K562 (cell line): ENCODE data around the gene LIPJ. TPM values are rescaled to one million over a fixed set of nuclear protein-coding genes. Genes with fewer than 3 reads are reported as not detected.

Source experiments
- ATAC-seq: fragments of 200-7000 bp; cut with Tn5 transposase; 3 replicates; pipeline ENCODE4 v1.9.1; 2020; ENCODE audit warnings: moderate library complexity
- BruUV-seq: library from RNA; stranded (reverse); fragments of 400-500 nt; replicated peaks from 2 replicates; lab custom pipeline; 2021; lab: Mats Ljungman, UMichigan
- CTCF ChIA-PET: fragments of 300-600 bp; formaldehyde crosslinking; extraction: SDS; loops from one replicate; lab custom pipeline; 2021; ENCODE audit warnings: low intra/inter-chr PET ratio; lab: Yijun Ruan, JAX
- POLR2A ChIA-PET: fragments of 300-600, 350-650 bp; sonication (Branson Sonifier 250); formaldehyde crosslinking; extraction: SDS; loops from one replicate; lab custom pipeline; 2021; ENCODE audit warnings: antibody characterized with exemption, inconsistent platforms; lab: Yijun Ruan, JAX
- DNase-seq, 4 experiments: peaks; one replicate each; pipeline versions ENCODE4 v3.0.0 to v3.0.0-alpha.2; 2011 to 2018; ENCODE audit warnings: low spot score in 3 of 4, mixed read lengths in 3 of 4; ENCODE audit errors: extremely low read depth in 1 of 4
- FAIRE-seq: peaks from 2 replicates; lab custom pipeline; 2011; peaks lifted over from hg19 to GRCh38; lab: Jason Lieb, UNC
- H2AFZ ChIP-seq: 2 replicates; pipeline ENCODE4 v1.6.0; 2011; ENCODE audit warnings: low read depth, low read length, control low read depth, inconsistent platforms
- H3K27ac ChIP-seq: fragments of 200-600 bp; 3 replicates; pipeline ENCODE4 v1.8.0; 2011; ENCODE audit warnings: low read depth, mild to moderate bottlenecking, control low read depth, inconsistent platforms, low read length, moderate library complexity, mixed read lengths; ENCODE audit errors: extremely low read depth
- H3K27me3 ChIP-seq, 2 experiments: fragments of 300-600 bp in 1 of 2; 2 replicates in 1 of 2; 3 replicates in 1 of 2; pipeline versions ENCODE4 v1.6.0 to v1.8.0; 2011; ENCODE audit warnings: inconsistent platforms in 2 of 2, low read length in 2 of 2, mild to moderate bottlenecking in 1 of 2, mixed read lengths in 1 of 2, moderate library complexity in 1 of 2; ENCODE audit not compliant: control insufficient read depth in 2 of 2, insufficient read depth in 2 of 2
- H3K36me3 ChIP-seq: fragments of 300-600 bp; 3 replicates; pipeline ENCODE4 v1.8.0; 2011; ENCODE audit warnings: mild to moderate bottlenecking, low read length, inconsistent platforms; ENCODE audit not compliant: control insufficient read depth, insufficient read depth
- H3K4me1 ChIP-seq, 2 experiments: fragments of 200-600 bp in 1 of 2; replicated peaks in 1 of 2; 2 replicates in 1 of 2; 3 replicates in 1 of 2; pipeline versions ENCODE4 v1.5.1 to v1.8.0; 2011; ENCODE audit warnings: inconsistent platforms in 2 of 2, low read length in 2 of 2, mild to moderate bottlenecking in 1 of 2, mixed read lengths in 1 of 2, moderate library complexity in 1 of 2; ENCODE audit not compliant: control insufficient read depth in 2 of 2, insufficient read depth in 2 of 2
- H3K4me2 ChIP-seq: 2 replicates; pipeline ENCODE4 v1.6.1; 2011; ENCODE audit warnings: low read length, control low read depth, inconsistent platforms, mixed read lengths; ENCODE audit not compliant: insufficient read depth
- H3K4me3 ChIP-seq: fragments of 200-600 bp; sonication (generic), shearing (Covaris generic); 2 replicates; pipeline ENCODE4 v1.5.1; 2016; ENCODE audit warnings: control low read depth, inconsistent platforms
- H3K79me2 ChIP-seq: fragments of 200-600 bp; 3 replicates; pipeline ENCODE4 v1.8.0; 2011; ENCODE audit warnings: low read length, inconsistent platforms; ENCODE audit not compliant: control insufficient read depth, insufficient read depth
- H3K9ac ChIP-seq, 2 experiments: 2 replicates each; pipeline versions ENCODE4 v1.6.0 to v1.6.1; 2011; ENCODE audit warnings: low read depth in 2 of 2, low read length in 2 of 2, control low read depth in 1 of 2, inconsistent platforms in 1 of 2, mild to moderate bottlenecking in 1 of 2, mixed read lengths in 1 of 2; ENCODE audit not compliant: insufficient read depth in 1 of 2
- H3K9me1 ChIP-seq: one replicate; pipeline ENCODE4 v1.6.0; 2011; ENCODE audit warnings: inconsistent platforms, mild to moderate bottlenecking, low read length, moderate library complexity; ENCODE audit not compliant: control insufficient read depth, insufficient read depth
- H3K9me3 ChIP-seq: replicated peaks from 2 replicates; pipeline ENCODE4 v1.5.1; 2011; ENCODE audit warnings: low read depth, low read length, inconsistent platforms; ENCODE audit not compliant: control insufficient read depth, insufficient read depth
- H4K20me1 ChIP-seq: replicated peaks from 2 replicates; pipeline ENCODE4 v1.6.1; 2011; ENCODE audit warnings: low read length, inconsistent platforms, mixed read lengths; ENCODE audit not compliant: control insufficient read depth, insufficient read depth
- CBFA2T3 ChIP-seq: fragments of 450-650 bp; IDR thresholded peaks from 2 replicates; pipeline ENCODE4 v1.6.1; 2017
- CBX8 ChIP-seq: fragments of 200-600 bp; sonication (generic); IDR thresholded peaks from 2 replicates; pipeline ENCODE4 v1.6.1; 2012; ENCODE audit warnings: borderline replicate concordance, mixed run types, low read depth, mild to moderate bottlenecking, moderate library complexity, mixed read lengths, low read length, control low read depth, inconsistent platforms; ENCODE audit not compliant: poor library complexity, severe bottlenecking; ENCODE audit errors: extremely low read depth
- ETS2 ChIP-seq: IDR thresholded peaks from 2 replicates; pipeline ENCODE4 v1.6.1; 2016; ENCODE audit warnings: borderline replicate concordance, missing genetic modification characterization, mild to moderate bottlenecking, moderate library complexity, missing compliant biosample characterization; ENCODE audit not compliant: poor library complexity, severe bottlenecking
- FOXA3 ChIP-seq, 2 experiments: fragments of 450-650 bp in 1 of 2; sonication (generic) in 1 of 2; formaldehyde crosslinking; IDR thresholded peaks in 1 of 2; conservative IDR thresholded peaks in 1 of 2; 2 replicates each; pipeline versions ENCODE4 v1.4.0 to v1.8.0; 2020 to 2022; ENCODE audit warnings: mild to moderate bottlenecking in 2 of 2, missing genetic modification reagents in 1 of 2
- HIVEP1 ChIP-seq: fragments of 250-450 bp; sonication (Bioruptor Pico); IDR thresholded peaks from 2 replicates; pipeline ENCODE4 v1.4.0; 2020; ENCODE audit warnings: mild to moderate bottlenecking
- NFE2L1 ChIP-seq: fragments of 450-650 bp; IDR thresholded peaks from 2 replicates; pipeline ENCODE4 v1.6.1; 2016; ENCODE audit warnings: missing genetic modification characterization, low read depth, mild to moderate bottlenecking, missing compliant biosample characterization, moderate library complexity, borderline replicate concordance
- POLR2B ChIP-seq: fragments of 450-650 bp; IDR thresholded peaks from 2 replicates; pipeline ENCODE4 v1.6.1; 2018; ENCODE audit warnings: low read depth; ENCODE audit not compliant: partially characterized antibody
- RAD21 ChIP-seq, 2 experiments: fragments of 250-450 bp in 1 of 2; fragments of 450-650 bp in 1 of 2; sonication (Bioruptor Pico) in 1 of 2; formaldehyde crosslinking in 1 of 2; IDR thresholded peaks in 1 of 2; conservative IDR thresholded peaks in 1 of 2; 2 replicates each; pipeline versions ENCODE4 v1.4.0 to v1.8.0; 2020 to 2022; ENCODE audit warnings: mild to moderate bottlenecking in 2 of 2, moderate library complexity in 1 of 2
- XRCC5 ChIP-seq: fragments of 200-400 bp; formaldehyde crosslinking; IDR thresholded peaks from 2 replicates; pipeline ENCODE4 v1.6.1; 2017; ENCODE audit warnings: low read depth, mild to moderate bottlenecking, low read length
- YY1 ChIP-seq, 3 experiments: IDR thresholded peaks; 2 replicates each; pipeline ENCODE4 v1.6.1; 2011; ENCODE audit warnings: low read length in 2 of 3, mild to moderate bottlenecking in 2 of 3, moderate library complexity in 2 of 3, borderline replicate concordance in 1 of 3, control low read depth in 1 of 3, low read depth in 1 of 3; ENCODE audit not compliant: insufficient read depth in 3 of 3, insufficient replicate concordance in 2 of 3, control insufficient read depth in 1 of 3, insufficient read length in 1 of 3; ENCODE audit errors: extremely low read depth in 1 of 3
- ZNF778 ChIP-seq: fragments of 450-650 bp; formaldehyde crosslinking; IDR thresholded peaks from 2 replicates; pipeline ENCODE4 v1.4.0; 2020; ENCODE audit warnings: mild to moderate bottlenecking, moderate library complexity
- WGBS: fragments of 100-300 bp; shearing (Covaris generic); methylation state at CpG from one replicate; pipeline ENCODE4 v1.1.6; 2016; ENCODE audit warnings: low coverage, mixed read lengths; ENCODE audit not compliant: insufficient coverage; ENCODE audit errors: missing lambda C conversion rate; 5-methylcytosine and 5-hydroxymethylcytosine counted together
- in situ Hi-C: fragments of 300-500 bp; cut with MboI; formaldehyde crosslinking; loops from 4 replicates; pipeline ENCODE4 v1.15.0; 2018; ENCODE audit warnings: inconsistent platforms, mixed read lengths
- intact Hi-C: fragments of 100-400 bp; cut with micrococcal nuclease; formaldehyde crosslinking; loops from 2 replicates; pipeline ENCODE4 v1.14.2; 2022
- polyA plus RNA-seq, 8 experiments: library from polyadenylated mRNA; depleted of rRNA in 4 of 8; stranded (reverse) in 5 of 8; unstranded in 3 of 8; fragments of >200 nt; fragmentation: Nextera tagmentation in 2 of 8; fragmentation: Illumina TruSeq in 1 of 8; extraction: Ambion mirVana in 2 of 8; extraction: Trizol in 1 of 8; gene quantifications; 2 replicates each; pipeline versions ENCODE4 v1.2.1 to v1.2.3, GENCODE V29; 2011 to 2014; ENCODE audit warnings: inconsistent platforms in 1 of 8, missing spikeins in 1 of 8
- total RNA-seq, 7 experiments: library from RNA; depleted of rRNA in 6 of 7; stranded (reverse); fragments of >200 nt in 6 of 7; fragmentation: Illumina TruSeq in 2 of 7; extraction: Trizol in 2 of 7; gene quantifications; 2 replicates each; pipeline versions ENCODE4 v1.2.1 to v1.2.3, GENCODE V29; 2011 to 2021; ENCODE audit warnings: low replicate concordance in 1 of 7
- TF ChIP-seq, protein P1 (sequence below), 2 experiments: fragments of 250-450 bp in 1 of 2; fragments of 450-650 bp in 1 of 2; sonication (Bioruptor Pico) in 1 of 2; IDR thresholded peaks; 2 replicates each; pipeline versions ENCODE4 v1.6.1 to v1.8.0; 2016 to 2021; ENCODE audit warnings: mild to moderate bottlenecking in 2 of 2, moderate library complexity in 2 of 2, missing compliant biosample characterization in 1 of 2, missing genetic modification characterization in 1 of 2

The LIPJ gene
- total and polyA plus RNA-seq, 9 of the 15 experiments (the other 6 are each of a cell fraction or from before 2014, with no cell fraction given), result not detected

DNA sequence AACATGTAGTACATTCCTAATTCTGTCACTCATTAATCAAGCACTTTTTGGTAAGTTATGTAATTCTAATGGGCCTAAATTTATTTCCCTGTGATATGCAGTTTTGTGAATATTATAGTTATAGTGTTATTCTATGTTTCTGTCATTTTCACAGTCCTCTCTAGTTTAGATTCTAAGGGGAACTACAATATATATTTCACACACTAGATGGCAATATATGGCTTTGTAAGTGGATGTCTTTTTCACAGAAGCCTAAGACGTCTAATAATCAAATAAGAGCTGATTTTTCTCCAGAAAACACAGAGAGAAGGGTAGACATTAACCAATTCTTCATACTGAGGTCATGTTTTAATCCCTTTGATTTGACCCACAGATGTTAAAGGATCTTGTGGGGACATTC lies 21.5 kb upstream of the LIPJ start:
- intact Hi-C loops (no loop called here), in situ Hi-C loops (no loop called here)
- Histone ChIP-seq H3K79me2 (no peaks in the 10 kb centered on the region), H3K9me3 (no peaks in the 10 kb centered on the region), H3K4me1 (no peaks in the 10 kb centered on the region), H3K9ac (no peak overlapping the region), H3K36me3 (no peaks in the 10 kb centered on the region), H3K9me1 (no peaks in the 10 kb centered on the region), H3K27ac (no peak overlapping the region), H3K4me3 (no peak overlapping the region), H4K20me1 (no peaks in the 10 kb centered on the region), H2AFZ (no peak overlapping the region), H3K4me2 (no peak overlapping the region), H3K27me3 (no peaks in the 10 kb centered on the region)
- BruUV-seq, result no TSS peak
- TF ChIP-seq RAD21 (CRISPR knock-in tag; conservative IDR thresholded peaks at IDR 0.05 in 1 of 2, IDR thresholded peaks at IDR 0.05 in 1 of 2) (peak; percentile 23 to 47; a peak in 3 of 4 replicates), YY1 (IDR thresholded peaks at IDR 0.05; ENCODE audit: borderline replicate concordance in 1 of 3, control insufficient read depth in 1 of 3, extremely low read depth in 1 of 3, insufficient read depth in 3 of 3, insufficient read length in 1 of 3, insufficient replicate concordance in 2 of 3, low read depth in 1 of 3, low read length in 2 of 3) (no peak)
- no peak for ATAC-seq
- FAIRE-seq, result no peak
- CTCF ChIA-PET, result no interaction called here
- no peak for DNase-seq
- POLR2A ChIA-PET, result no interaction called here
- 0% methylated on average over 1 of the region's 1 CpG for WGBS

DNA sequence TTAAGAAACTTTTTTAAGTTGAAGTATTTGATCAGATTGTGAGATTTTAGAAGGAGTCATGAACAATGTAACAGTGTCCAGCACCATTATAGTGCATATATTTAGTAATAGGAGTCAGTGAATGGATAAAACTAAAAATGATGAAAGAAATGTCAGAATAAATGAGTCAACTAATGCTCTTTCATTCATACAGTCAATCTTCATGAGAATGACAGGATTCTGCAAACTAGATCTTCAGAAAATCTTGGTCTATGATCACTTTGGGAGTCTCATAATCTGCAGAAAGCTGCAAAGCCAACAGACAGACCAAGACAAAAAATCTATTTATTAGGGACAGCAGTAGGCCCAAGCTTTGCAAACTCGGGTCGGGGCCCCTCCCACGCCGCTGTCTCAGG lies 4.2 kb upstream of the LIPJ start:
- no TSS peak for BruUV-seq
- H3K4me3 ChIP-seq, result no peak overlapping the region
- ATAC-seq (no peak), DNase-seq (no peak), FAIRE-seq (no peak)
- H3K4me1 ChIP-seq, result peaks cover 0 to 7% of the 10 kb centered on the region in 2 experiments; a peak in 2 of 5 replicates
- WGBS, result no CpG with 5 or more reads among the region's 4 CpGs
- no peaks in the 10 kb centered on the region for H3K36me3 ChIP-seq
- peak overlapping the region; percentile 44; the same call in 1 of the 2 replicates for H2AFZ ChIP-seq
- POLR2A ChIA-PET, result no interaction called here
- H3K27ac ChIP-seq, result no peak overlapping the region
- H3K9ac ChIP-seq, result no peak overlapping the region
- no peaks in the 10 kb centered on the region for H3K9me1 ChIP-seq
- H3K4me2 ChIP-seq, result no peak overlapping the region
- no peaks in the 10 kb centered on the region for H3K27me3 ChIP-seq
- TF ChIP-seq XRCC5 (no peak), ETS2 (no peak), CBX8 (no peak), ZNF778 (CRISPR knock-in tag) (no peak), FOXA3 (CRISPR knock-in tag; conservative IDR thresholded peaks at IDR 0.05 in 1 of 2, IDR thresholded peaks at IDR 0.05 in 1 of 2) (no peak), HIVEP1 (CRISPR knock-in tag) (no peak), CBFA2T3 (no peak), NFE2L1 (tag) (no peak), POLR2B (no peak)
- TF ChIP-seq, protein P1, sequence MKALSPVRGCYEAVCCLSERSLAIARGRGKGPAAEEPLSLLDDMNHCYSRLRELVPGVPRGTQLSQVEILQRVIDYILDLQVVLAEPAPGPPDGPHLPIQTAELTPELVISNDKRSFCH (CRISPR knock-in tag; IDR thresholded peaks at IDR 0.05), result no peak
- TF ChIP-seq, protein P1 (tag; IDR thresholded peaks at IDR 0.05), result no peak
- TF ChIP-seq, all 486 proteins: peak for 0
- intact Hi-C loops, result no loop called here
- H4K20me1 ChIP-seq, result no peaks in the 10 kb centered on the region
- H3K9me3 ChIP-seq, result no peaks in the 10 kb centered on the region
- in situ Hi-C loops, result no loop called here
- H3K79me2 ChIP-seq, result no peaks in the 10 kb centered on the region
- CTCF ChIA-PET, result no interaction called here
